Panc1 (cell line): ENCODE measurements around the gene DDX24. TPM values are rescaled to one million over a fixed set of nuclear protein-coding genes. Genes with fewer than 3 reads are reported as not detected.

Experiments used
- ATAC-seq: fragments of 200-7000 bp; cut with Tn5 transposase; 2 replicates; pipeline ENCODE4 v1.9.1; 2020; ENCODE audit warnings: mild to moderate bottlenecking, moderate library complexity
- BruUV-seq: library from RNA; stranded (reverse); fragments of 400-500 nt; replicated peaks from 2 replicates; lab custom pipeline; 2021; lab: Mats Ljungman, UMichigan
- CTCF ChIA-PET: fragments of 300-600 bp; sonication (Branson Sonifier 250); formaldehyde crosslinking; loops from one replicate; lab custom pipeline; 2022; ENCODE audit warnings: antibody characterized with exemption; lab: Charles Lee
- POLR2A ChIA-PET: fragments of 300-600 bp; sonication (Branson Sonifier 250); formaldehyde crosslinking; loops from one replicate; lab custom pipeline; 2022; ENCODE audit warnings: antibody characterized with exemption; lab: Charles Lee
- DNase-seq: peaks from one replicate; pipeline ENCODE4 v3.0.0-alpha.2; 2010; ENCODE audit warnings: low read depth, low spot score
- H3K27ac ChIP-seq: 2 replicates; pipeline ENCODE4 v1.5.1; 2011; ENCODE audit warnings: mild to moderate bottlenecking, low read length, inconsistent platforms
- H3K27me3 ChIP-seq: fragments of 200-500 bp; sonication (Bioruptor generic); 2 replicates; pipeline ENCODE4 v1.6.0; 2014; ENCODE audit warnings: low read length, inconsistent platforms; ENCODE audit not compliant: control insufficient read depth, insufficient read depth
- H3K36me3 ChIP-seq: fragments of 200-500 bp; sonication (Bioruptor generic); 2 replicates; pipeline ENCODE4 v1.5.1; 2014; ENCODE audit warnings: inconsistent platforms, mild to moderate bottlenecking, low read length, moderate library complexity; ENCODE audit not compliant: control insufficient read depth, insufficient read depth
- H3K4me1 ChIP-seq: 2 replicates; pipeline ENCODE4 v1.5.1; 2011; ENCODE audit warnings: inconsistent platforms, mild to moderate bottlenecking, low read length, moderate library complexity; ENCODE audit not compliant: control insufficient read depth, insufficient read depth
- H3K4me3 ChIP-seq, 2 experiments: 2 replicates each; pipeline ENCODE4 v1.5.1; 2011 to 2012; ENCODE audit warnings: low read depth in 2 of 2, low read length in 2 of 2, mild to moderate bottlenecking in 2 of 2, inconsistent platforms in 1 of 2, moderate library complexity in 1 of 2
- H3K9me3 ChIP-seq: fragments of 200-500 bp; sonication (Bioruptor generic); 2 replicates; pipeline ENCODE4 v1.5.1; 2014; ENCODE audit warnings: low read depth, mild to moderate bottlenecking, inconsistent platforms, low read length, moderate library complexity; ENCODE audit not compliant: control insufficient read depth, insufficient read depth
- POLR2AphosphoS5 ChIP-seq: IDR thresholded peaks from 2 replicates; pipeline ENCODE4 v1.6.1; 2012; ENCODE audit warnings: mild to moderate bottlenecking, low read depth, low read length, moderate library complexity
- SIN3A ChIP-seq: IDR thresholded peaks from 2 replicates; pipeline ENCODE4 v1.6.1; 2012; ENCODE audit warnings: low read depth, mild to moderate bottlenecking, low read length, moderate library complexity, borderline replicate concordance; ENCODE audit not compliant: insufficient read depth
- TCF7L2 ChIP-seq: IDR thresholded peaks from 2 replicates; pipeline ENCODE4 v1.6.1; 2011; ENCODE audit warnings: mild to moderate bottlenecking, low read depth, low read length, inconsistent platforms
- in situ Hi-C: cut with HindIII; loops from 2 replicates; pipeline ENCODE4 v1.10.0; 2016; ENCODE audit warnings: low sequenced_read_pairs, low pct_unique_long_range_greater_than_20kb
- intact Hi-C: fragments of 100-400 bp; cut with micrococcal nuclease; formaldehyde crosslinking; loops from one replicate; pipeline ENCODE4 v1.10.0; 2022; ENCODE audit not compliant: unreplicated experiment
- total RNA-seq: library from RNA; stranded (reverse); gene quantifications from one replicate; pipeline ENCODE4 v1.2.1, GENCODE V29; 2021; ENCODE audit not compliant: unreplicated experiment
- TF ChIP-seq, protein P1 (sequence below): fragments of 450-650 bp; IDR thresholded peaks from 2 replicates; pipeline ENCODE4 v1.5.1; 2017; ENCODE audit warnings: mild to moderate bottlenecking
- TF ChIP-seq, protein P2 (sequence below), 2 experiments: IDR thresholded peaks; 2 replicates each; pipeline ENCODE4 v1.6.1; 2011 to 2012; ENCODE audit warnings: low read depth in 2 of 2, control low read depth in 1 of 2, low read length in 1 of 2, mild to moderate bottlenecking in 1 of 2, moderate library complexity in 1 of 2; ENCODE audit not compliant: insufficient read depth in 1 of 2

Gene DDX24
- total RNA-seq, 1 experiment from 2014 or later: 103 TPM

DNA sequence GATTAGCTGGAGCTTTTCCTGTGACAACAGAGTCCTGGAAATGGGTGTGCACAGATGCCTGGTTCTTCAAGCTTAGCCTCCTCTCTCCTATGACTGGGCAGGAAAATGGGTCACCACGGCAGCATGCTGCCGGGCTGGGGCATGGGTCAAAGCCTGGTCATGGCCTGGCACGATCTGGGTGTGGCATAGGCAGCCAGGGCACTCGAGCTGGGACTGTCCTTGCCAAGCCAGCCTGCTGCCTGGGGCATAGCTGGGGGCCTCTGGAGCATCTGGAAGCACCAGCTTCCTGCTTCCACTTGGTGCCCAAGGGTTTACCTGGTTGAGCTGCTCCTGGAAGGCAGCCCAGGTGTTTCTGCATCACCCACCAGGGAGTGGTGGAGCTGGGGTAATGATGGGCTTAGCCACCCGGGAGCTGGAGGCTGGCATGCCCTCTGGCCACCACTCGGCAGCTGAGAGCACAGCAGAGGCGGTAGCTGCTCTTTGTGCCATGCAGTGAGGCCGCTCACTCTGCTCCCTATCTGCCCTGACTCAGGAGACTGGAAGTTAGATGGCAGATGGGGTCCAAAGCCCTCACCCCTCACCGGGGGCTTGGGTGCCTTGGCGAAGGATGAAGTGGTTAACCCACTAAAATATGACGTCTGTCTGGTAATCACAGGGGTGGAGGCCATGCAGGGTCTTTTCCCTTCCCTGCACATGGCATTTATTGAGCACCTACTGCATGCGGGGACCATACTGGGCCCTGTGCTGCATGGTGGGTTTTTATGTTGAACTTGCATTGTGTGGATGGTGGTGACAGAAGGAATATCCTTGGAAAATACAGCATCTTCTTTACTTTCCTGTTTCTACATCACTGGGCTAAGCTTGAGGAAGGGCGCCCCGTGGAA, 53.2 kb downstream of the DDX24 start:
- intact Hi-C loops (no loop called here), in situ Hi-C loops (no loop called here)
- Histone ChIP-seq H3K27me3 (no peaks in the 10 kb centered on the region), H3K4me1 (peaks cover 20% of the 10 kb centered on the region), H3K36me3 (no peaks in the 10 kb centered on the region), H3K9me3 (no peaks in the 10 kb centered on the region), H3K27ac (no peak overlapping the region; the same call in 1 of the 2 replicates), H3K4me3 (peak overlapping the region in 1 of 2 experiments; percentile 50; a peak in 2 of 4 replicates)
- ChIA-PET POLR2A (no interaction called here), CTCF (no interaction called here)
- DNase-seq: no peak
- peak; percentile 35 for ATAC-seq
- BruUV-seq: no TSS peak
- TF ChIP-seq TCF7L2: no peak
- TF ChIP-seq, protein P1, sequence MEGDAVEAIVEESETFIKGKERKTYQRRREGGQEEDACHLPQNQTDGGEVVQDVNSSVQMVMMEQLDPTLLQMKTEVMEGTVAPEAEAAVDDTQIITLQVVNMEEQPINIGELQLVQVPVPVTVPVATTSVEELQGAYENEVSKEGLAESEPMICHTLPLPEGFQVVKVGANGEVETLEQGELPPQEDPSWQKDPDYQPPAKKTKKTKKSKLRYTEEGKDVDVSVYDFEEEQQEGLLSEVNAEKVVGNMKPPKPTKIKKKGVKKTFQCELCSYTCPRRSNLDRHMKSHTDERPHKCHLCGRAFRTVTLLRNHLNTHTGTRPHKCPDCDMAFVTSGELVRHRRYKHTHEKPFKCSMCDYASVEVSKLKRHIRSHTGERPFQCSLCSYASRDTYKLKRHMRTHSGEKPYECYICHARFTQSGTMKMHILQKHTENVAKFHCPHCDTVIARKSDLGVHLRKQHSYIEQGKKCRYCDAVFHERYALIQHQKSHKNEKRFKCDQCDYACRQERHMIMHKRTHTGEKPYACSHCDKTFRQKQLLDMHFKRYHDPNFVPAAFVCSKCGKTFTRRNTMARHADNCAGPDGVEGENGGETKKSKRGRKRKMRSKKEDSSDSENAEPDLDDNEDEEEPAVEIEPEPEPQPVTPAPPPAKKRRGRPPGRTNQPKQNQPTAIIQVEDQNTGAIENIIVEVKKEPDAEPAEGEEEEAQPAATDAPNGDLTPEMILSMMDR: no peak
- TF ChIP-seq POLR2AphosphoS5: no peak
- no peak for TF ChIP-seq SIN3A
- TF ChIP-seq, protein P2, sequence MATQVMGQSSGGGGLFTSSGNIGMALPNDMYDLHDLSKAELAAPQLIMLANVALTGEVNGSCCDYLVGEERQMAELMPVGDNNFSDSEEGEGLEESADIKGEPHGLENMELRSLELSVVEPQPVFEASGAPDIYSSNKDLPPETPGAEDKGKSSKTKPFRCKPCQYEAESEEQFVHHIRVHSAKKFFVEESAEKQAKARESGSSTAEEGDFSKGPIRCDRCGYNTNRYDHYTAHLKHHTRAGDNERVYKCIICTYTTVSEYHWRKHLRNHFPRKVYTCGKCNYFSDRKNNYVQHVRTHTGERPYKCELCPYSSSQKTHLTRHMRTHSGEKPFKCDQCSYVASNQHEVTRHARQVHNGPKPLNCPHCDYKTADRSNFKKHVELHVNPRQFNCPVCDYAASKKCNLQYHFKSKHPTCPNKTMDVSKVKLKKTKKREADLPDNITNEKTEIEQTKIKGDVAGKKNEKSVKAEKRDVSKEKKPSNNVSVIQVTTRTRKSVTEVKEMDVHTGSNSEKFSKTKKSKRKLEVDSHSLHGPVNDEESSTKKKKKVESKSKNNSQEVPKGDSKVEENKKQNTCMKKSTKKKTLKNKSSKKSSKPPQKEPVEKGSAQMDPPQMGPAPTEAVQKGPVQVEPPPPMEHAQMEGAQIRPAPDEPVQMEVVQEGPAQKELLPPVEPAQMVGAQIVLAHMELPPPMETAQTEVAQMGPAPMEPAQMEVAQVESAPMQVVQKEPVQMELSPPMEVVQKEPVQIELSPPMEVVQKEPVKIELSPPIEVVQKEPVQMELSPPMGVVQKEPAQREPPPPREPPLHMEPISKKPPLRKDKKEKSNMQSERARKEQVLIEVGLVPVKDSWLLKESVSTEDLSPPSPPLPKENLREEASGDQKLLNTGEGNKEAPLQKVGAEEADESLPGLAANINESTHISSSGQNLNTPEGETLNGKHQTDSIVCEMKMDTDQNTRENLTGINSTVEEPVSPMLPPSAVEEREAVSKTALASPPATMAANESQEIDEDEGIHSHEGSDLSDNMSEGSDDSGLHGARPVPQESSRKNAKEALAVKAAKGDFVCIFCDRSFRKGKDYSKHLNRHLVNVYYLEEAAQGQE (IDR thresholded peaks at IDR 0.05; ENCODE audit: insufficient read depth in 1 of 2, low read depth in 2 of 2, low read length in 1 of 2): no peak

DNA sequence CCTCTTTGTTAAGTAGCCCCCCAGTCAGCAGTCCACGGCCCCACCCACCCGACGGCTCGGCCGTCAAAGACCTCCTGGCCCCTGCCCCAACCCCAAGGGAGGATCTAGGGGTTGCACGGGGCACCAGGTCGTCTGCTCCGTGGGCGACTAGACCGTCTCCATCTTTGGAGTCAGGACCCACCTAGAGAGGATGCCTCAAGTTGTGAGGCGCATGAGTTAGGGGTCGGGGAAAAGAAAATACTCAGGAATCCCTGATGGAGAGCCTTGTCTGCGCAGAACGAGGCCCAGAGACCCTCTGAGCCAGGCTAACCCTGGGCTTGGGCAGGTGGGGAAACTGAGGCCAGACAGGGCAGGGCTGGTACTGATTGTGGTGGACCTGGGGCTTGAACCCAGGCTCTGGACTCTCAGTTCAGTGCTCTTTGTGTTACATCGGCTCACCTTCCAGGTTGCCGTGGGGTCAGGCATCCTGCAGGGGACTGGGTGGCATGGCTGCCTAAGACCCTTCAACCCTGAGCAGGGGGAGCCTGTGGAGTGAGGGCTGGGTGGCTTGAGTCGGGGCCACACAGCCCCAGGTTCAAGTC, 54.0 kb downstream of the DDX24 start:
- in situ Hi-C loops (no loop called here), intact Hi-C loops (no loop called here)
- POLR2A ChIA-PET: no interaction called here

More for the DNA sequence above, 54.0 kb downstream of the DDX24 start:
- no TSS peak for BruUV-seq
- Histone ChIP-seq H3K4me3 (peak overlapping the region; percentile 43 to 50), H3K9me3 (no peaks in the 10 kb centered on the region), H3K27me3 (no peaks in the 10 kb centered on the region), H3K4me1 (peaks cover 20% of the 10 kb centered on the region), H3K36me3 (no peaks in the 10 kb centered on the region), H3K27ac (peak overlapping the region; percentile 29; the same call in 1 of the 2 replicates)
- CTCF ChIA-PET: no interaction called here
- no peak for DNase-seq
- TF ChIP-seq POLR2AphosphoS5 (no peak), SIN3A (no peak), TCF7L2 (no peak)
- TF ChIP-seq, protein P2 (IDR thresholded peaks at IDR 0.05; ENCODE audit: insufficient read depth in 1 of 2, low read depth in 2 of 2, low read length in 1 of 2): no peak
- TF ChIP-seq, protein P1: no peak
- no peak for ATAC-seq
